Thyroid gland (tissue), 4 donors: ENCODE measurements around the gene GNG7. TPM values are rescaled to one million over a fixed set of nuclear protein-coding genes. Genes with fewer than 3 reads are reported as not detected.

Experiments used
- DNase-seq, 2 donors: peaks; one replicate each; pipeline ENCODE4 v3.0.0-alpha.2; 2019
- H3K27ac ChIP-seq, 3 donors: fragments of 200-600 bp; sonication (generic); 1 replicate in 2 of 3; 2 replicates in 1 of 3; pipeline ENCODE4 v1.5.1; 2016 to 2019; ENCODE audit warnings: mild to moderate bottlenecking in 1 of 3, moderate library complexity in 1 of 3
- H3K27me3 ChIP-seq: fragments of 200-600 bp; sonication (generic); one replicate; pipeline ENCODE4 v1.5.1; 2019
- H3K36me3 ChIP-seq, 2 donors: fragments of 200-600 bp; sonication (generic); one replicate each; pipeline ENCODE4 v1.5.1; 2016 to 2019
- H3K4me1 ChIP-seq, 2 donors: fragments of 200-600 bp; sonication (generic); one replicate each; pipeline ENCODE4 v1.5.1; 2017 to 2019
- H3K4me3 ChIP-seq, 3 donors: fragments of 200-600 bp; sonication (generic); replicated peaks in 1 of 3; 1 replicate in 2 of 3; 2 replicates in 1 of 3; pipeline ENCODE4 v1.5.1; 2016; ENCODE audit warnings: mild to moderate bottlenecking in 1 of 3
- H3K9me3 ChIP-seq: fragments of 200-600 bp; sonication (generic); one replicate; pipeline ENCODE4 v1.5.1; 2017
- CTCF ChIP-seq, 6 experiments: fragments of 200-600 bp in 3 of 6; fragments of 450-650 bp in 3 of 6; sonication (generic) in 3 of 6; IDR thresholded peaks; one replicate each; pipeline ENCODE4 v1.5.1; 2016 to 2019; ENCODE audit warnings: antibody characterized with exemption in 6 of 6, mild to moderate bottlenecking in 2 of 6, inconsistent platforms in 1 of 6, moderate library complexity in 1 of 6
- POLR2A ChIP-seq, 2 donors: fragments of 450-650 bp; IDR thresholded peaks; one replicate each; pipeline ENCODE4 v1.6.1; 2017; ENCODE audit warnings: antibody characterized with exemption in 2 of 2, mild to moderate bottlenecking in 2 of 2, moderate library complexity in 1 of 2
- WGBS, 2 donors: methylation state at CpG; one replicate each; pipeline ENCODE4 v1.1.5; 2017; 5-methylcytosine and 5-hydroxymethylcytosine counted together
- intact Hi-C: fragments of 100-400 bp; cut with DNase I; formaldehyde crosslinking; loops from one replicate; pipeline ENCODE4 v1.15.1; 2023
- total RNA-seq, 4 donors: library from RNA; depleted of rRNA; stranded (reverse); fragments of >200 nt; gene quantifications; one replicate each; pipeline ENCODE4 v1.2.3, GENCODE V29; 2016

The GNG7 gene
- total RNA-seq, 4 donors from 2014 or later: 3.8 to 6.9 (median 5.6) TPM

GRCh38 chr19:2726904-2727639 lies 24.6 kb upstream of the GNG7 start:
- no peak overlapping the region for H3K27ac ChIP-seq
- no peaks in the 10 kb centered on the region for H3K36me3 ChIP-seq
- intact Hi-C loops: no loop called here
- DNase-seq: no peak
- no peaks in the 10 kb centered on the region for H3K9me3 ChIP-seq
- peaks cover 0 to 8% of the 10 kb centered on the region in 2 donors for H3K4me1 ChIP-seq
- no peak overlapping the region for H3K4me3 ChIP-seq
- TF ChIP-seq CTCF (IDR thresholded peaks at IDR 0.05): no peak
- no peak for TF ChIP-seq POLR2A (IDR thresholded peaks at IDR 0.05)
- H3K27me3 ChIP-seq: no peaks in the 10 kb centered on the region
- 20 to 45% methylated on average over 10 to 14 of the region's 26 CpGs for WGBS, 2 donors

GRCh38 chr19:2726160-2726855 lies 23.8 kb upstream of the GNG7 start:
- Histone ChIP-seq H3K4me1 (peaks cover 0 to 8% of the 10 kb centered on the region in 2 donors), H3K9me3 (no peaks in the 10 kb centered on the region), H3K4me3 (no peak overlapping the region), H3K36me3 (no peaks in the 10 kb centered on the region), H3K27me3 (no peaks in the 10 kb centered on the region), H3K27ac (no peak overlapping the region)
- 67 to 74% methylated on average over 13 to 15 of the region's 15 CpGs for WGBS, 2 donors
- DNase-seq: no peak
- intact Hi-C loops: no loop called here
- TF ChIP-seq POLR2A (IDR thresholded peaks at IDR 0.05) (no peak), CTCF (IDR thresholded peaks at IDR 0.05) (no peak)

GRCh38 chr19:2724148-2724557 lies 21.7 kb upstream of the GNG7 start:
- Histone ChIP-seq H3K27ac (no peak overlapping the region), H3K27me3 (peaks cover 9% of the 10 kb centered on the region), H3K4me1 (peaks cover 6 to 21% of the 10 kb centered on the region in 2 donors)

GRCh38 chr19:2723747-2724146 lies 21.3 kb upstream of the GNG7 start:
- no peak overlapping the region for H3K4me3 ChIP-seq
- no peak for DNase-seq
- TF ChIP-seq POLR2A (IDR thresholded peaks at IDR 0.05): no peak
- no peak for TF ChIP-seq CTCF (IDR thresholded peaks at IDR 0.05)
- H3K27ac ChIP-seq: no peak overlapping the region
- no peaks in the 10 kb centered on the region for H3K9me3 ChIP-seq
- 77 to 82% methylated on average over 9 to 13 of the region's 14 CpGs for WGBS, 2 donors
- no peaks in the 10 kb centered on the region for H3K36me3 ChIP-seq
- H3K4me1 ChIP-seq: peaks cover 6 to 21% of the 10 kb centered on the region in 2 donors
- intact Hi-C loops: no loop called here
- H3K27me3 ChIP-seq: peaks cover 9% of the 10 kb centered on the region

More at GRCh38 chr19:2724148-2724557, 21.7 kb upstream of the GNG7 start:
- no peak for TF ChIP-seq POLR2A (IDR thresholded peaks at IDR 0.05)
- TF ChIP-seq CTCF (IDR thresholded peaks at IDR 0.05): no peak
- no peak for DNase-seq
- no peaks in the 10 kb centered on the region for H3K36me3 ChIP-seq
- no peak overlapping the region for H3K4me3 ChIP-seq
- WGBS, 2 donors: 44 to 48% methylated on average over 3 to 6 of the region's 7 CpGs
- intact Hi-C loops: no loop called here
- no peaks in the 10 kb centered on the region for H3K9me3 ChIP-seq

- Histone ChIP-seq H3K9me3 (no peaks in the 10 kb centered on the region), H3K27ac (no peak overlapping the region), H3K4me1 (peaks cover 6 to 21% of the 10 kb centered on the region in 2 donors), H3K4me3 (no peak overlapping the region), H3K27me3 (peaks cover 9% of the 10 kb centered on the region), H3K36me3 (no peaks in the 10 kb centered on the region)
- TF ChIP-seq POLR2A (IDR thresholded peaks at IDR 0.05) (no peak), CTCF (IDR thresholded peaks at IDR 0.05) (no peak)
- WGBS, 2 donors: 76% methylated on average over 7 of the region's 13 CpGs; no CpG with 5 or more reads in 1 of the 2 donors
- intact Hi-C loops: no loop called here
- no peak for DNase-seq
Measured at GRCh38 chr19:2723345-2723715, 20.8 kb upstream of the GNG7 start.
